Activated naive CD4-positive, alpha-beta T cell treated with anti-CD3 and anti-CD28 coated beads for 36 hours (primary cell): Measurements from ENCODE around the gene AQP10. TPM values are rescaled to one million over a fixed set of nuclear protein-coding genes. Genes with fewer than 3 reads are reported as not detected.

Source experiments
- CTCF ChIA-PET: fragments of 350-600 bp; sonication (Branson Sonifier 250); formaldehyde crosslinking; loops from one replicate; lab custom pipeline; 2021; ENCODE audit warnings: antibody characterized with exemption; lab: Charles Lee
- DNase-seq: peaks from one replicate; pipeline ENCODE4 v3.0.0-alpha.2; 2020
- H3K27ac Mint-ChIP-seq: one replicate; pipeline ENCODE4 v1.8.0; 2021; ENCODE audit warnings: mild to moderate bottlenecking, mixed read lengths
- H3K27me3 Mint-ChIP-seq: one replicate; pipeline ENCODE4 v1.8.0; 2021; ENCODE audit warnings: low read depth, mixed read lengths
- H3K36me3 Mint-ChIP-seq: one replicate; pipeline ENCODE4 v1.8.0; 2021; ENCODE audit warnings: low read depth, mixed read lengths
- H3K4me1 Mint-ChIP-seq: one replicate; pipeline ENCODE4 v1.8.0; 2021; ENCODE audit warnings: low read depth, mixed read lengths
- H3K4me3 Mint-ChIP-seq: one replicate; pipeline ENCODE4 v1.8.0; 2021; ENCODE audit warnings: mild to moderate bottlenecking, moderate library complexity, mixed read lengths
- H3K9me3 Mint-ChIP-seq: one replicate; pipeline ENCODE4 v1.8.0; 2021; ENCODE audit warnings: mixed read lengths
- intact Hi-C: fragments of 100-400 bp; cut with micrococcal nuclease; formaldehyde crosslinking; loops from one replicate; pipeline ENCODE4 v1.15.1; 2023
- total RNA-seq, 2 experiments: library from RNA; stranded (reverse); gene quantifications; one replicate each; pipeline ENCODE4 v1.2.3, GENCODE V29; 2021

AQP10 gene
- total RNA-seq, 2 experiments from 2014 or later, result not detected

DNA sequence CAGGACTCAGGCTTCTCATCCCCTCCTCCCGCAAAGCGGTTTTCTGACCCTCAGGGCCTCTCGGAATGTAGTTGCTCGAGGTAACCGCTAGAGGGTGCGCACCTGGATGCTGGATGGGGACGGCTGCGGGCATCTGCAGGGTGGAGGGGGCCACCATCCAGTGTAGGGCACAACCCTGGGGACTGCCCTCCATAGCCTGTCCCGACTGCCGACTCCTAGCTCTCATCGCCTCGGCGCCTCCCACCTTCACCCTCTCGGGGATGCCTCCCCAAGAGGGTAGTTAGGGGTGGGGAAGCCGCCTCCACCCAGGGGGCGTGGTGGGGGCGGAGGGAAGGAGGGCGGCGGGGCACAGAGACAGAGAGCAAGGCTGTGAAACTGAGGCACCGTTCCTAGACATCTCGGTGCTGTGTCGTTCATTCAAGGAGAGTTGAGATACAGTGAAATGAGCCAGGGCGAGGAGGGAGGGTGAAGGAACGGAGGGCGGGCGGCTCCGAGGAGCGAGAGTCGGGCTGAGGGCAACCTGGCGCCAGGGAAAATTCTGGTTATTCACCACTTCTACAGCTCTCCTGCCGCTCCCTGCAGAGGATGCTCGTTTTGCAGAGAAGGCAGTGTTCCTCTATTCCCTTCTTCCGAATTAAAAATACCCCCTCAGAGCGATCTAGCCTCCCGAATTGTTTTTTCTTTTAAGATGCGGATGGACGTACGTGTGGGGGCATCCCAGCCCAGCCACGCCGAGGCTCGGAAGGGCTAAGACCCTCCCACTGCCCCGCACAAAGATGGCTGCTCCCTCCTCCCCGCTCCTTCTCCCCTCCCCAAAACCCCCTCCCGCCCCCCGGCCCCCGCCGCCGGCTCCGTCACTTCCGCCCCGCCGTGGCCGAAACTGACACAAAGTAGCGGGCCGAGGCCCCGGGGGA is 4.0 kb downstream of the AQP10 start, which contains the start of gene ATP8B2:
TSS of gene ATP8B2 (plus strand) at position 857 of the 914 bp plus-strand sequence. CDS start 2,617 bp downstream, outside the sequence.
- peaks cover 3% of the 10 kb centered on the region for H3K36me3 Mint-ChIP-seq
- peak within 1 kb of the TSS; percentile 98 for H3K4me3 Mint-ChIP-seq
- peaks cover 37% of the 10 kb centered on the region for H3K4me1 Mint-ChIP-seq
- H3K27ac Mint-ChIP-seq, result peak within 1 kb of the TSS; percentile 94
- H3K27me3 Mint-ChIP-seq, result no peaks in the 10 kb centered on the region
- DNase-seq, result peak; percentile 90
- H3K9me3 Mint-ChIP-seq, result no peaks in the 10 kb centered on the region
- intact Hi-C loops, result loop anchor here (1.0 to 10.0 kb wide), 7 partner anchors 20 to 680 kb away; partner anchors contain the start of genes ADAR, HAX1, PMVK and RPS27
- CTCF ChIA-PET, result interaction anchor here (0.6 to 14.4 kb wide), 15 partner anchors 11 to 671 kb away, joined by 3 to 234 read pairs (median 3); no protein-coding TSS in a partner anchor

DNA sequence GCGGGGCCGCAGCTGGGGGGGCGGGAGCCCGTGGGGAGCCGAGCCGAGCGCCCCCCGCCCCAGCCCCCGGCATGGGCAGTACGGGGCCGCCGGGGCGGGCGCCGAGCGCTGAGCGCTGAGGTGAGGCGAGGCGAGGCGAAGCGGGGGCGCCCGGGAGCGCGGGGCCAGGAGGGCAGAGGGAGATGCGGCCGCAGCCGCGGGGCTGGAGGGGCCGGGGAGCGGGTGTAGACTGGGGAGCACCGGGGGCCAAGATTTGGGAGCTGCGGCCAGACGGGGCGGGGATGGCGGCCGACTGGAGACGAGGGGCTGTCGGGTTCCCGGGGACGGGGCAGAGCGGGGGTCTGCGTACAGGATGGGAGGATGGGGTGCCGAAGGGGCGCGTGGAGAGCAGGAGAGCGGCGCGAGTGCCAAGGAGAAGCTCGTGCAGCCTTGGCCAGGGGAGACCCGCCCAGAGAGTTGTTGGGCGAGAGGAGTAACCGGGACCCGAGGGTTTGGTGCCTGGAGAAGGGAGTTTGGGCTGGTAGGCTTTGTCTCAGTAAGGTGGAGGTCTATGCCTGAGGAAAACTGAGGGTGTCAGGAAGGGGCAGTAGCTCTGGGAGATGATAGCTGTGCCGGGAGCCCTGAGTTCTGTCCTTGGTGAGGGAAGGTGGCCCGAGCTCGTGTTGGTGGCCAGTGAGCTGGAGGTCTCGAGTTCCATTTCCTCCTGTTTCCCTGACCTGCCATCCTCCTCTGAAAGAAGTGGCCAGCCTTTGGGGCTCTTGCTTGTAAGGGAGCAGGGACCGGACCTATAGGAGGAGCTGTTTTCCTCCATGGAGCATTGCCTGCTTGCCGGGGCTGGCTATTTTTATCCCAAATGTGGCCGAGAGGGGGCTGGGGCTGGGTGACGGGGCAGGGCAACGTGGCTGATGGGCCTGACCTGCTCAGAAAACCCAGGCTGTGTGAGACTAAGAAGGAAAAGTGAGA is 5.0 kb downstream of the AQP10 start:
- Mint-ChIP-seq H3K9me3 (no peaks in the 10 kb centered on the region), H3K4me1 (peaks cover 46% of the 10 kb centered on the region), H3K36me3 (peaks cover 9% of the 10 kb centered on the region), H3K27ac (peak overlapping the region; percentile 94), H3K27me3 (no peaks in the 10 kb centered on the region), H3K4me3 (peak overlapping the region; percentile 98)
- CTCF ChIA-PET, result interaction anchor here (0.6 to 14.4 kb wide), 10 partner anchors 10 to 298 kb away, joined by 3 to 234 read pairs (median 3); no protein-coding TSS in a partner anchor
- intact Hi-C loops, result loop anchor here (1.0 to 10.0 kb wide), 10 partner anchors 9 to 679 kb away; partner anchors contain the start of genes ADAR, HAX1, PMVK and RPS27
- peak; percentile 70 for DNase-seq

DNA sequence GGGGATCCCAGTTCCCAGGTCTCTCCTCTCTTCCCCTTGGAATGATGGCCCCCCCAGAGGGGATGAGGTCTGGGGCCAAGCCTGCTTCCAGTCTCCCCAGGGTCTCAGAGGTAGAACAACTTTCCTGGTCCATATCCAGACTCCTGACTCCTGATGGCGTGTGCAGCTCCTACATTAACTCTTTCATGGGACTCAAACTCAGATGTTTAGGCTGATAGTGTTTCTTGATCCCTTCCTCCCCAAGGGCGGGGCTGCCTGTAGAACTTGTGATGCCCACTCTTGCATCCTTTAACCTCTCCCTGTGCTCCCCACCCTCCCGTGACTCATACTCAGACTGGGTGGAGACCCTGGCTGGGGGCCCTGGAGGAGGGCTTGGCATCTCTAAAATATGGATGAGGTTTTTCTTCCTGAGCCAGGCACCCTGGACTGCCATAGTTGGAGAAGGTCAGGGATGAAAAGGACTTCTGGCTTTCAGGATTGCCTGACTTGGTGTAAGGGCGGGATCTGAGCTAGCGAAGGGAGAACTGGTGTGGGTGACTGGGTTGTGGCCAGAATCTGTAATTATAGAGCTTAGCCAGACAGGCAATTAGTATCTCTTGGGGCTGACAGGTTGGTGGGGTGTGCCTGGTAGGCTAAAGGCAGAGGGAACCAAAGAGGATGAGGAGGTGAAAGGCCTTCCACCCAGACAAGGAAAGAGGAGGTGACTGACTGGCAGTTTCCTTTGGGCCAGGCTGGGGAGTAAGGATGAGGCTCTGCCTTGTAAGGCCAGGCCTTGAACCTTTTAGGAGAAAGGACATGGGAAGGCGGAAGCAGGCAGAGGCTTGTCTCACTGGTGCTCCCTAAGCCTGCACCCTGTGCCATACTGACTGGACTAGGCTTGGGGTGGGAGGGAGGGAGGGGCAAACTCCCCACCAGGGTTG is 5.9 kb downstream of the AQP10 start:
- Mint-ChIP-seq H3K36me3 (peaks cover 11% of the 10 kb centered on the region), H3K27me3 (no peaks in the 10 kb centered on the region), H3K27ac (peak overlapping the region; percentile 94), H3K9me3 (no peaks in the 10 kb centered on the region), H3K4me1 (peaks cover 52% of the 10 kb centered on the region), H3K4me3 (peak overlapping the region; percentile 98)
- intact Hi-C loops, result loop anchor here (1.0 to 10.0 kb wide), 8 partner anchors 8 to 678 kb away; partner anchors contain the start of genes ADAR, PMVK, RPS27 and ZBTB7B
- peak; percentile 33 for DNase-seq
- CTCF ChIA-PET, result interaction anchor here (0.9 to 14.4 kb wide), 6 partner anchors 9 to 219 kb away, joined by 3 to 234 read pairs (median 4); no protein-coding TSS in a partner anchor

DNA sequence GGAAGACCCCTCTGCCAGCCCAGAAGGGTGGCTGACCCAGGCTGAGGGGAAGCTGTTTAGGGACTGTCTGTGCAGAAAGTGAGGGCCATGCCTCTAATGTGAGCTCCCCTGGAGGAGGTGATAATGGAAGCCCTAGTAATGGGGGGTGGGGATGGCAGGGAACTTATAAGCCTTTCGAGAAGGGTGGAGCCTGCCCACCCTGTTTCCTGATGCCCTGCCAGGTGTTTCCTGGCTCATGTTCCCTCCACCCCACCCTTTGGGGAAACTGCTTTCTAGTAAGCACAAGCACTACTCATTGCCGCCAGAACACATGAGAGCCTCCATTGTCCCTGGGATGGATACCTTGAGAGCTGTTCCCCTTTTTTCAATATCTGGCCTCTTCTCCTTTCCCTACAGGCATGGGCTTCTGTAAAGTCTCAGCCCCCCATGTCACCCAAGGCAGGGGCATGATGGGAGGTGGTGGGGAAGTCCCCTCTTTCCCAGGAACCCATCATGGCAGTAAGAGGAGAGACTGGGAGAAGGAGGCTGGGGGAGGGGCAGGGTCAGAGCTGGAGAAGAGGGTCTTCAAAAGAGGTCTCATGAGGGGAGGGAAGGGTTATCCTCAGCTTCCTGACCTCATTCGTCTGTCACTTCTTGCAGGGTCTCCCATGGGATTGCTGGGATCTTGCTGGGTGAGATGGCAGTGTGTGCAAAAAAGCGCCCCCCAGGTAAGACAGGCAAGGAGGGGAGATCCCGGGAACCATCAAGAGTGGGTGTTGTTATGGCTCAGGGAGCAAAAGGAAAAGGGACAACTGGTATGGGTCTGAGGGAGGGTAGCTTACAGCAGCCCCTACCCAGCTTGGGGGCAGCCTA is 6.8 kb downstream of the AQP10 start:
- peak; percentile 57 for DNase-seq
- Mint-ChIP-seq H3K9me3 (no peaks in the 10 kb centered on the region), H3K27me3 (no peaks in the 10 kb centered on the region), H3K27ac (peak overlapping the region; percentile 75), H3K4me1 (peaks cover 58% of the 10 kb centered on the region), H3K36me3 (peaks cover 11% of the 10 kb centered on the region), H3K4me3 (peak overlapping the region; percentile 75)
- CTCF ChIA-PET, result interaction anchor here (0.9 to 14.4 kb wide), 5 partner anchors 8 to 383 kb away, joined by 3 to 234 read pairs (median 4); no protein-coding TSS in a partner anchor
- intact Hi-C loops, result loop anchor here (1.0 to 10.0 kb wide), 8 partner anchors 15 to 677 kb away; partner anchors contain the start of genes ADAR, PMVK, RPS27 and UBAP2L

DNA sequence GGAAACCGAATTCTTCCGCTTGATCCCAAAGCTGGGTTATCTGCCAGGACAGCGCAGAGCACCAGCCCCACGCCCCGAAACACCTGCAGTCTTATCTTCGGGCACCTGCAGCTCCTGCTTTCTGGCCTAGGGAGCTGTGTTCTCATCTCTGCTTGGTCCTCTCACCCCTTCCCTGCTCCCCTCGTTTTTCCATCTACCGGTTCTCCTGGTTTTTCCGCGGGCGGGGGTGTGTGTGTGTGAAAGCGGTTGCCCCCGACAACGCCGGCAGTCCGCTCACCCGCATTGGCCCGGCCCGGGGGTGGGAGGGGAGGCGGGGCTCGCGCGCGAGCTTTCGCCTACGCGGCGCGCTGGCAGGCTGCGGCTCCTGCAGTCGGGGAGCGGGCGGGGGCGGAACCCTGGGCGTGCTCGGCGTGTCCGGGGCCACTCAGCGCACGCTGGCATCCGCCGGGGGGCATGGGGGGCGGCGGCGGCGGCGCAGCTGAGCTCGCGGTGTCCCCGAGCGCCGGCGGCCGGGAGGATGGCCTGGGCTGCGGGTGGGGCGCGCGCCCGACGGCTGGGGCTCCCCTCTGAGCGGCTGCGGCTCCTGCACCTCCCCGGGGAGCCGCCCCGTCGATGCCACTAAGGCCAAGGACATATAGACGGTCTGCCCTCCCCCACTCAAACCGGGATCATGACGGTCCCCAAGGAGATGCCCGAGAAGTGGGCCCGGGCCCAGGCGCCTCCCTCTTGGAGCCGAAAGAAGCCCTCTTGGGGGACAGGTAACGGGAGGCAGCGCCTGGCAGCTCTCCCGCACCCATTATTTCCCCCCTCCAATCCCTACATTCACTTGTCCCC is 7.6 kb downstream of the AQP10 start:
- H3K36me3 Mint-ChIP-seq, result peaks cover 15% of the 10 kb centered on the region
- intact Hi-C loops, result loop anchor here (1.0 to 10.0 kb wide), 5 partner anchors 108 to 676 kb away; partner anchors contain the start of genes ADAR, PMVK, RPS27 and UBAP2L
- H3K4me1 Mint-ChIP-seq, result peaks cover 58% of the 10 kb centered on the region
- peak overlapping the region; percentile 75 for H3K4me3 Mint-ChIP-seq
- no peak overlapping the region for H3K27ac Mint-ChIP-seq
- DNase-seq, result peak; percentile 84
- H3K27me3 Mint-ChIP-seq, result no peaks in the 10 kb centered on the region
- H3K9me3 Mint-ChIP-seq, result no peaks in the 10 kb centered on the region
- CTCF ChIA-PET, result interaction anchor here (0.6 to 14.4 kb wide), 12 partner anchors 8 to 384 kb away, joined by 3 to 234 read pairs (median 4); no protein-coding TSS in a partner anchor

DNA sequence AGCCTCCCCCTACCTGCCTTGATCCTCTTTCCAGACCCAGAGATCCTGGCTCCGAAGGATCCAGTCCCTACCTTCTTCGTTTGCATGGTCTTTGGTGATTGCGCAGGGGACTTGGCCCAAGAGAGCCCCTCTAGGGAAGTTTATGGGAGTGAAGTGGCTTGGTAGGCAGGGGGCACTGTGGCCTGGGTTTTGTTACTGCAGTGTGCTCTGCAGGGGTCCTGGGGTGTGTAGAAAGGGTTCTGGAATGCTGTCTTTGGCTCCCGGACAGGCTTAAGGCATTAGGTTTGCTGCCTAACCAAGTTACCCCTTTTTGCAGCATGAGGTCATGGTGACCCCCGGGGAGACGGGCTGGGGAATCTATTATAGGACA is 8.2 kb downstream of the AQP10 start:
- CTCF ChIA-PET, result interaction anchor here (0.6 to 14.4 kb wide), 15 partner anchors 9 to 322 kb away, joined by 3 to 234 read pairs (median 4); partner anchors contain the start of gene IL6R
- peaks cover 19% of the 10 kb centered on the region for H3K36me3 Mint-ChIP-seq
- DNase-seq, result no peak
- H3K9me3 Mint-ChIP-seq, result no peaks in the 10 kb centered on the region
- H3K27me3 Mint-ChIP-seq, result no peaks in the 10 kb centered on the region
- peaks cover 60% of the 10 kb centered on the region for H3K4me1 Mint-ChIP-seq
- H3K4me3 Mint-ChIP-seq, result peak overlapping the region; percentile 68
- peak overlapping the region; percentile 79 for H3K27ac Mint-ChIP-seq
- intact Hi-C loops, result loop anchor here (5.0 to 10.0 kb wide), 4 partner anchors 278 to 676 kb away; partner anchors contain the start of genes ADAR, PMVK, RPS27 and ZBTB7B

DNA sequence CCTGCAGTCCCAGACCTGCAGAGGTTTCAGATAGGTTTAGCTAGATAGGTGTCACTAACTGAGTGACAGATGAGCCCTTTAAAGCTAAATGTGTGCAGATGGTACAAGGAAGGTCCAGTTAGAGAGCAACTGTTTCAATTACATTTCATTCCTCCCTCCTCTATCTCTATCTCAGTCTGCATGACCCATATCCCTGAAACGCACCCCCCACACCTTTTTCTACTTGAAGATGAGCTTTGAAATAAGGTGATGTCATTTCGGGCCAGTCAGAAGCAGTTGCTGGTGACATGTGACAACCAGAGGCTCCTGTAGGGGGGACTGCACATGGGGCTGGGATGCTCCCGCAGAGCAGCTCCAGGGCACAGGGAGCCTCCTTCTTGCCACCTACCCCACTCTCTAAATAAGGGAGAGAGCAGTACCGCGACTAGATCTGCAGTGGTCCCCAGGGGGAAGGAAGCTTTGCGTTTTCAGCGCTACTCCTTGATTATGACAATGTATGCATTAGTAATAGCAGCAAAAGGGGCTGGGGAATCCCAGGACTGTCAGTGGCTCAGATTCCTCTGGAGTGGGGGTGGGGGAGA is 8.7 kb downstream of the AQP10 start:
- Mint-ChIP-seq H3K27ac (peak overlapping the region; percentile 79), H3K9me3 (no peaks in the 10 kb centered on the region), H3K36me3 (peaks cover 21% of the 10 kb centered on the region), H3K4me1 (peaks cover 60% of the 10 kb centered on the region), H3K27me3 (no peaks in the 10 kb centered on the region), H3K4me3 (peak overlapping the region; percentile 68)
- peak; percentile 64 for DNase-seq
- CTCF ChIA-PET, result interaction anchor here (0.6 to 14.4 kb wide), 15 partner anchors 9 to 322 kb away, joined by 3 to 234 read pairs (median 4); partner anchors contain the start of gene IL6R
- intact Hi-C loops, result loop anchor here (1.0 to 10.0 kb wide), 5 partner anchors 14 to 675 kb away; partner anchors contain the start of genes ADAR, PMVK, RPS27 and ZBTB7B

DNA sequence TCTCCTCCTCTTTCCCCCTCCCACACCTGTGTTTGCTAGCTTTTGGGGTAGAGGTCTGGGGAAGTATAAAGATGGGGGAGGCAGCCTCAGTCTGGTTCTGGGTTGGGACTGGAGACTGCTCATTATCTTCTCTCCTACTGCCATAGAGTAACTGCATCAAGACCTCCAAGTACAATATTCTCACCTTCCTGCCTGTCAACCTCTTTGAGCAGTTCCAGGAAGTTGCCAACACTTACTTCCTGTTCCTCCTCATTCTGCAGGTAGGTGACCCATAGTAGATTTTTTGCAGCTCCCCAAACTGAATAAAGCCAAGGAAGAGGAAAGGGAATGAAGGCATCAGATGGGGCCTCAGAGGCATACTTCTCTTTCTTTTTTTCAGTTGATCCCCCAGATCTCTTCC is 9.8 kb downstream of the AQP10 start:
- intact Hi-C loops, result loop anchor here (1.0 kb wide), 1 partner anchor 13 kb away; no protein-coding TSS in a partner anchor
- H3K4me1 Mint-ChIP-seq, result peaks cover 68% of the 10 kb centered on the region
- H3K36me3 Mint-ChIP-seq, result peaks cover 23% of the 10 kb centered on the region
- no peaks in the 10 kb centered on the region for H3K27me3 Mint-ChIP-seq
- H3K9me3 Mint-ChIP-seq, result no peaks in the 10 kb centered on the region
- DNase-seq, result no peak
- H3K4me3 Mint-ChIP-seq, result no peak overlapping the region
- CTCF ChIA-PET, result interaction anchor here (14.4 kb wide), 1 partner anchor 17 kb away, joined by 234 read pairs; no protein-coding TSS in a partner anchor
- peak overlapping the region; percentile 79 for H3K27ac Mint-ChIP-seq
